Epithelial cell of esophagus (primary cell): ENCODE data around the gene TOLLIP.

Experiments used
- DNase-seq: peaks from one replicate; pipeline ENCODE4 v3.0.0; 2010; ENCODE audit warnings: low read depth
- H3K4me3 ChIP-seq: 2 replicates; pipeline ENCODE4 v1.5.1; 2011; ENCODE audit warnings: mild to moderate bottlenecking, low read length, control low read depth
- CTCF ChIP-seq: IDR thresholded peaks from 2 replicates; pipeline ENCODE4 v1.5.1; 2011; ENCODE audit warnings: low read depth, mild to moderate bottlenecking, low read length, control low read depth, inconsistent platforms; ENCODE audit not compliant: insufficient read depth; ENCODE audit errors: missing control alignments

TOLLIP gene

GRCh38 chr11:1340111-1340510 is 30.7 kb upstream of the TOLLIP start:
- no peak for DNase-seq
- TF ChIP-seq CTCF = no peak
- no peak overlapping the region for H3K4me3 ChIP-seq

DNA sequence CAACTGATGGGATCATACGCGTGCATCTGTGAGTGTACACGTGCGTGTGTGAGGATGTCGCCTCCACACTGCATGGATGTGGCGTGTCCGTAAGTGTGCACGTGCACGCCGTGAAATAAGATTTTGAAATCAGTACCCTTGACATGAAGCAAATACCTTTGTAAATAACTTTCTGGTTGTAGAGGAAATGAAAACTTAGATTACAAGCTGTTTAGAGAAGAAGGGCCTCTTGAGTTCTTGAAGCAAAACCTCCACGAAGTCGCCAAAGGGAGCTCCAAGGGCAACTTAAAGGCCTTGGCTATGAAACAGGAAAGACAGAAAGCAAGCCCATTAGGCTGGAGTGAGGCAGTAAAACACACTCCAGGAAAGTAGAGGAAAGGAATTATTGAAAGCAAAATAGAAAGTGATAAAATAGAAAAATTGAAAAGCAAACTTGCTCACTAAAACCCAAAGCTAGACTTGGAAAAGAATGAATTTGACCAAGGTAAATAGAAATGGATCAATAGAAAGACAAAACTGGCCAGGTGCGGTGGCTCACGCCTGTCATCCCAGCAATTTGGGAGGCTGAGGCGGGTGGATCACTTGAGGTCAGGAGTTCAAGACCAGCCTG is 29.7 kb upstream of the TOLLIP start:
- no peak overlapping the region for H3K4me3 ChIP-seq
- no peak for DNase-seq
- TF ChIP-seq CTCF = no peak

DNA sequence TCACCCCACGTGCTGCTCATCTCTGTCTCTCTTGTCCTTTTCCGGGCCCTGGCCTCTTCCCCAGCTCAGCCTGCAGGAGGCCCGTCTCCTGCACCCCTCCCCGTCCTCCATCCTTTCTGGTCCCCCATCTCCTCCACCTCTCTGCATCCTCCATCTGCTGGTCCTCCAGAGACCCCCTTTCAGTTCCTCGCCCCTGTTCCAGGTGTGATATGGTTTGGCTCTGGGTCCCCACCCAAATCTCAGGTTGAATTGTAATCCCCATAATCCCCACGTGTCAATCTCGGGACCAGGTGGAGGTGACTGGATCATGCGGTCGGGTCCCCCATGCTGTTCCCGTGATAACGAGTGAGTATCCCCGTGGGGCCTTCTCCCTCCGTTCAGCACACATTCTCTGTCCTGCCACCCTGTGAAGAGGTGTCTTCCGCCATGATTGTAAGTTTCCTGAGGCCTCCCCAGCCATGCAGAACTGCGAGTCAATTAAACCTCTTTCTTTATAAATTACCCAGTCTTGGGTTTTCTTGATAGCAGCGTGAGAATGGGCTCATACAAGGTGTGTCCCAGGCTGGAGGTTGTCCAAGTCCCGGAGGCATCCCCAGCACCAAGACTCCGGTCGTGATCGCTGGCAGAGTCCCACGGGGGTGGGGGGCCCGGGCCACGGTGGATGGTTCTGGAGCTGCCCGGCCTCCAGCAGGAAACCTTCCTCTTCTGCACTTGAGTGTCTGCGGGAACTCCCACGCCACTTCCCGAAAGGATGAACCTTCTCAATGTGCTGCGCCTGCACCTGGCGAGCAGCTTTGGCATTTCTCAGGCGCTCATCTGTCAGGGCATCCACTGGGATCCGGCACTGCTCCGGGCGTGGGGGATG is 29.0 kb upstream of the TOLLIP start:
- no peak overlapping the region for H3K4me3 ChIP-seq
- no peak for TF ChIP-seq CTCF
- no peak for DNase-seq

- H3K4me3 ChIP-seq = no peak overlapping the region
- DNase-seq = no peak
- TF ChIP-seq CTCF = no peak
Observed at GRCh38 chr11:1337647-1338007, 28.2 kb upstream of the TOLLIP start.

DNA sequence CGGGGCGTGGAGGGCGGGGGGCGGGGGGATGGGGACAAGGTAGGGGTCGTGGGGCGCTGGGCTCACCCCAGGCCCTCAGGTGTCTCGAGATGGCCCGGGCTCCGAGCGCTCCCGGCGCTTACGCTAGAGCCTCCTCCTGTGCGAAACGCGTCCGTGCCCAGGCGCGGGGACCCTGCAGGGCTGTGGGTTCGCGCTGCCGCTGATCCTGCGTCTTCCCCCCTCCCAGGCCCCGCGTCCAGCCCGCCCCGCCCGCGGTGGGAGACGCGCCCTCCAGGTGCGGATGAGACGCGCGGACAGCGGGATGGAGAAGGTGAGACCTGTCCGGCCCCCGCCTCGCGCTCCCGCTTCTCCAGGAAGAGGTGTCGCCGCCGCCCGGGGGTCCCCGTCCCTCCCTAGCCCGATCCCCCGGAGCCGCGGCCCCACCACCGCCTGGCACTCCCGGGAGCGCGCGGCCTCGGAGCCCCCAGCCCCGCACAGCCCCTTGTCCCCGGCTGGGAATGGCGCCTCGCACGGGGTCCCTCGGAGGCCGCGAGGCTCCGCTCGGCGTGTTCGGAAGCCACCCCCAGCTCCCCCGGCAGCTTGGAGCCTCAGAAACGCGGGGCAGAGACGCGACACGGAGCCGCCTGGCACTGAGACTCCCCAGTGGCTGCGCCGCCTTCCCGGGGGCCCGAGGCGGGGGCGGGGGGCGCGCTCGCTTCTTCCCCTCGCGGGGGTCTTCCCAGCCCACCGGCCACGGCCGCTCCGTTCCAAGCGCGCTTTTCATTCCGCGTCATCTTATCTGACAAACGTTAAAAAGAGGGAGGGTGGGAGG is 27.6 kb upstream of the TOLLIP start:
- peak; percentile 22 for DNase-seq
- TF ChIP-seq CTCF = no peak
- no peak overlapping the region for H3K4me3 ChIP-seq

DNA sequence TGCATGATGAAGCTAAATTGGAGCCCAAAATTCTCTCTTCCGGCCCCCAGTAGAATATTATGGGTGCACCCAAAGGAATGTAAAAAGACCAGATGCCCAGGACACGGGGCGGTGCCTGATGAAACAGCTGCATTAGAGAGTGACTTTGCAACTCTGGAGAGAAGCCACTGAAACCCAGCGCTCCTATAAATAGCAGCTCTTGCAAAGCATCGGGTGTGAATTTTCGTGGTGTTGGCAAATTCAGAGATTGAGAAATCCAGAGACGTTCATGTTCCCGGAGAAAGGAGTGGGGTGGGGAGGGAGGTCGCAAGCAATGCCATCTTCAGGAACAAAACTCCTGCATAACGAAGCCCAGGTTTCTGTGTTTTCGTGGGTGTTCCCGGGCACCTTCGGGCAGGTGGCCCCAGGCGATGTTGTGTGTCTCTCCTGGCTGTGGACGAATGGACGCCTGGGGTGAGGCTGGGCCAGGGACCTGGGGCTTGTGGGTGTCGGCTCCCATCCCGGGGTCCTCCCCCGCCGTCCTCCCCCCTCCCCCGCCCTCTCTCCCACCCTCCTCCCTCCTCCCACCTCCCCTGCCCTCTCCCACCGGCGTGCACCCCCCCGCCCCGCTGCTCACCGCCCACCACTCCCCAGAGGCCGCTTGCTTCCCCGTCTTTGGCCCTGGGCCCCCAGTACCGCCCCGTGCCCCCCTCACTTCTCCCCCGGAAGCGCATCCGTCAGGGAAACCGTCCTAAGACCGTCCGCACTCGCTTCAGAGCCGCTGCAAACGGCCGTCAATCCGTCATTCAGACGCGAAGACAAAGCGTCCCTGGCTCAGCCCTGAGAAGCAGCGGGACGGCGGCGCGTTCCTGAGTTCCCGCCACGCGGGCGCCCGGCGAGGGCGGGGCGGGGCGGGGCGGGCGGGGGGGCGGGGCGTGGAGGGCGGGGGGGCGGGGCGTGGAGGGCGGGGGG is 26.7 kb upstream of the TOLLIP start:
- peak overlapping the region; percentile 47 for H3K4me3 ChIP-seq
- TF ChIP-seq CTCF = no peak
- DNase-seq = peak; percentile 81
